Keratinocyte (primary cell): Measurements from ENCODE around the gene EIF3F.

Source experiments
- EZH2 ChIP-seq: IDR thresholded peaks from one replicate; pipeline ENCODE4 v1.6.1; 2012; ENCODE audit warnings: inconsistent platforms, mild to moderate bottlenecking, low read length, moderate library complexity
- TF ChIP-seq, protein P1 (sequence below), 3 experiments: IDR thresholded peaks in 1 of 3; conservative IDR thresholded peaks in 1 of 3; optimal IDR thresholded peaks in 1 of 3; 2 replicates in 2 of 3; 3 replicates in 1 of 3; pipeline versions ENCODE3 to v1.5.1; 2011; ENCODE audit warnings: low read length in 3 of 3, mild to moderate bottlenecking in 3 of 3, moderate library complexity in 2 of 3, control low read depth in 1 of 3, inconsistent platforms in 1 of 3; ENCODE audit not compliant: insufficient read depth in 2 of 3; ENCODE audit errors: extremely low read depth in 1 of 3

DNA sequence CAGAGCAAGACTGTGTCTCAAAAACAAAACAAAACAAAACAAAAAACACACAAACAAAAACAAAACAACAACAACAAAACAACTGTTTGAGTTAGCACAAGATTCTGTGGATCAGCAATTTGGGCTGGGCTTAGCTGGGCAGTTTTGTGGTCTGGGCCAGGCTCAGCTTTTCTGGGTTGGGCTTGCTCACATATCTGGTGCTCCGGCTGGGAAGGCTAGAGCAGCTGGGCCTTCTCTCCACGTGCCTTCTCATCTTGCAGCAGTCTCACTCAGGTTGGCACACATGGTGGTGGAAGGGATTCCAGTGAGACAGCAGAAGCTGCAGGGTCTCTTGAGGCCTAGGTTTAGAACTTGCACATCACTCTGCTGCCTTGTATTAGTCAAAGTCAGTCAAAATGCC, 35.7 kb downstream of the EIF3F start:
- TF ChIP-seq, protein P1, sequence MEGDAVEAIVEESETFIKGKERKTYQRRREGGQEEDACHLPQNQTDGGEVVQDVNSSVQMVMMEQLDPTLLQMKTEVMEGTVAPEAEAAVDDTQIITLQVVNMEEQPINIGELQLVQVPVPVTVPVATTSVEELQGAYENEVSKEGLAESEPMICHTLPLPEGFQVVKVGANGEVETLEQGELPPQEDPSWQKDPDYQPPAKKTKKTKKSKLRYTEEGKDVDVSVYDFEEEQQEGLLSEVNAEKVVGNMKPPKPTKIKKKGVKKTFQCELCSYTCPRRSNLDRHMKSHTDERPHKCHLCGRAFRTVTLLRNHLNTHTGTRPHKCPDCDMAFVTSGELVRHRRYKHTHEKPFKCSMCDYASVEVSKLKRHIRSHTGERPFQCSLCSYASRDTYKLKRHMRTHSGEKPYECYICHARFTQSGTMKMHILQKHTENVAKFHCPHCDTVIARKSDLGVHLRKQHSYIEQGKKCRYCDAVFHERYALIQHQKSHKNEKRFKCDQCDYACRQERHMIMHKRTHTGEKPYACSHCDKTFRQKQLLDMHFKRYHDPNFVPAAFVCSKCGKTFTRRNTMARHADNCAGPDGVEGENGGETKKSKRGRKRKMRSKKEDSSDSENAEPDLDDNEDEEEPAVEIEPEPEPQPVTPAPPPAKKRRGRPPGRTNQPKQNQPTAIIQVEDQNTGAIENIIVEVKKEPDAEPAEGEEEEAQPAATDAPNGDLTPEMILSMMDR (optimal IDR thresholded peaks at IDR 0.05 in 1 of 3, IDR thresholded peaks at IDR 0.05 in 1 of 3, conservative IDR thresholded peaks at IDR 0.05 in 1 of 3; ENCODE audit: extremely low read depth in 1 of 3, insufficient read depth in 2 of 3, low read length in 3 of 3): no peak
- no peak for TF ChIP-seq EZH2
